Endothelial cell of umbilical vein (primary cell): ENCODE measurements around the gene POMGNT2. TPM values are rescaled to one million over a fixed set of nuclear protein-coding genes. Genes with fewer than 3 reads are reported as not detected.

Source experiments
- BruUV-seq: library from RNA; stranded (reverse); fragments of 400-500 nt; replicated peaks from 2 replicates; lab custom pipeline; 2021; lab: Mats Ljungman, UMichigan
- CTCF ChIA-PET: fragments of 300-600, 350-600 bp; sonication (Branson Sonifier 250); formaldehyde crosslinking; loops from one replicate; lab custom pipeline; 2021; ENCODE audit warnings: antibody characterized with exemption, inconsistent platforms; lab: Charles Lee
- POLR2A ChIA-PET: fragments of 300-600, 350-600 bp; sonication (Branson Sonifier 250); formaldehyde crosslinking; loops from one replicate; lab custom pipeline; 2021; ENCODE audit warnings: antibody characterized with exemption, inconsistent platforms; lab: Charles Lee
- DNase-seq: peaks from one replicate; pipeline ENCODE4 v3.0.0-alpha.2; 2011; ENCODE audit warnings: low read depth, low spot score
- FAIRE-seq: peaks from 2 replicates; lab custom pipeline; 2011; peaks lifted over from hg19 to GRCh38; lab: Jason Lieb, UNC
- H2AFZ ChIP-seq: 2 replicates; pipeline ENCODE4 v1.6.0; 2012; ENCODE audit warnings: low read depth, low read length, control low read depth, inconsistent platforms
- H3K27ac ChIP-seq: 2 replicates; pipeline ENCODE4 v1.5.1; 2011; ENCODE audit warnings: low read depth, mild to moderate bottlenecking, control low read depth, low read length, moderate library complexity; ENCODE audit not compliant: insufficient read depth
- H3K27me3 ChIP-seq, 2 experiments: 2 replicates each; pipeline versions ENCODE4 v1.6.0 to v1.6.1; 2011; ENCODE audit warnings: low read length in 2 of 2, mixed read lengths in 1 of 2; ENCODE audit not compliant: control insufficient read depth in 2 of 2, insufficient read depth in 2 of 2
- H3K36me3 ChIP-seq, 2 experiments: 2 replicates in 1 of 2; 3 replicates in 1 of 2; pipeline ENCODE4 v1.5.1; 2011; ENCODE audit warnings: low read length in 2 of 2, mild to moderate bottlenecking in 1 of 2, moderate library complexity in 1 of 2; ENCODE audit not compliant: control insufficient read depth in 2 of 2, insufficient read depth in 2 of 2; ENCODE audit errors: extremely low read depth in 1 of 2
- H3K4me1 ChIP-seq: 3 replicates; pipeline ENCODE4 v1.5.1; 2011; ENCODE audit warnings: mild to moderate bottlenecking, low read length; ENCODE audit not compliant: control insufficient read depth, insufficient read depth; ENCODE audit errors: extremely low read depth
- H3K4me2 ChIP-seq: 2 replicates; pipeline ENCODE4 v1.6.1; 2011; ENCODE audit warnings: low read length, control low read depth, mixed read lengths; ENCODE audit not compliant: insufficient read depth
- H3K4me3 ChIP-seq, 3 experiments: fragments of 200-600 bp in 1 of 3; sonication (generic), shearing (Covaris generic) in 1 of 3; replicated peaks in 1 of 3; 2 replicates each; pipeline ENCODE4 v1.5.1; 2011 to 2016; ENCODE audit warnings: control low read depth in 3 of 3, low read length in 3 of 3, mild to moderate bottlenecking in 2 of 3, inconsistent platforms in 1 of 3, low read depth in 1 of 3, moderate library complexity in 1 of 3; ENCODE audit not compliant: insufficient read depth in 1 of 3
- H3K79me2 ChIP-seq: 2 replicates; pipeline ENCODE4 v1.6.0; 2012; ENCODE audit warnings: low read length, inconsistent platforms; ENCODE audit not compliant: control insufficient read depth, insufficient read depth
- H3K9ac ChIP-seq: replicated peaks from 2 replicates; pipeline ENCODE3; 2011; ENCODE audit warnings: low read length, control low read depth; ENCODE audit not compliant: insufficient read depth; ENCODE audit errors: extremely low read depth
- H3K9me1 ChIP-seq: replicated peaks from 3 replicates; pipeline ENCODE4 v1.6.0; 2011; ENCODE audit warnings: mild to moderate bottlenecking, low read length; ENCODE audit not compliant: control insufficient read depth, insufficient read depth; ENCODE audit errors: extremely low read depth
- H3K9me3 ChIP-seq: replicated peaks from 2 replicates; pipeline ENCODE4 v1.5.1; 2012; ENCODE audit warnings: low read length, inconsistent platforms; ENCODE audit not compliant: control insufficient read depth, insufficient read depth
- H4K20me1 ChIP-seq: replicated peaks from 2 replicates; pipeline ENCODE3; 2011; ENCODE audit warnings: mild to moderate bottlenecking, low read length; ENCODE audit not compliant: control insufficient read depth, insufficient read depth; ENCODE audit errors: extremely low read depth
- CTCF ChIP-seq, 2 donors: IDR thresholded peaks; 1 replicate in 1 of 2; 2 replicates in 1 of 2; pipeline ENCODE4 v1.5.1; 2011; ENCODE audit warnings: low read length in 2 of 2, mild to moderate bottlenecking in 2 of 2, moderate library complexity in 2 of 2, control low read depth in 1 of 2, inconsistent platforms in 1 of 2, low read depth in 1 of 2; ENCODE audit not compliant: insufficient read depth in 1 of 2; ENCODE audit errors: extremely low read depth in 1 of 2
- EZH2 ChIP-seq: IDR thresholded peaks from 2 replicates; pipeline ENCODE4 v1.6.1; 2012; ENCODE audit warnings: borderline replicate concordance, low read depth, mild to moderate bottlenecking, moderate library complexity, low read length, inconsistent platforms; ENCODE audit not compliant: severe bottlenecking
- FOS ChIP-seq: IDR thresholded peaks from 2 replicates; pipeline ENCODE4 v1.6.1; 2011; ENCODE audit warnings: mild to moderate bottlenecking, low read length, moderate library complexity, borderline replicate concordance; ENCODE audit not compliant: insufficient read depth
- GATA2 ChIP-seq: IDR thresholded peaks from 2 replicates; pipeline ENCODE4 v1.7.0; 2011; ENCODE audit warnings: low read depth, mild to moderate bottlenecking, moderate library complexity, mixed read lengths, low read length; ENCODE audit not compliant: insufficient read length, insufficient read depth
- JUN ChIP-seq: IDR thresholded peaks from 2 replicates; pipeline ENCODE4 v1.6.1; 2011; ENCODE audit warnings: borderline replicate concordance, low read depth; ENCODE audit not compliant: insufficient read length, insufficient read depth
- MAX ChIP-seq: IDR thresholded peaks from 2 replicates; pipeline ENCODE4 v1.6.1; 2011; ENCODE audit not compliant: insufficient read depth, insufficient read length
- MYC ChIP-seq: IDR thresholded peaks from one replicate; pipeline ENCODE4 v1.6.1; 2011; ENCODE audit warnings: mild to moderate bottlenecking, low read depth, low read length
- POLR2A ChIP-seq: IDR thresholded peaks from 2 replicates; pipeline ENCODE4 v1.6.1; 2012; ENCODE audit warnings: low read depth, mild to moderate bottlenecking, control low read depth, low read length
- POLR2AphosphoS5 ChIP-seq: IDR thresholded peaks from 2 replicates; pipeline ENCODE4 v1.6.1; 2012; ENCODE audit warnings: low read depth, mild to moderate bottlenecking, control low read depth, low read length, moderate library complexity; ENCODE audit not compliant: insufficient read depth
- dilution Hi-C: fragments of 300-500 bp; cut with MboI; formaldehyde crosslinking; loops from one replicate; pipeline ENCODE4 v1.15.0; 2019; ENCODE audit warnings: low sequenced_read_pairs; ENCODE audit not compliant: extremely low pct_ligation_motif_present
- intact Hi-C: fragments of 100-400 bp; cut with micrococcal nuclease; formaldehyde crosslinking; loops from one replicate; pipeline ENCODE4 v1.10.0; 2022
- polyA plus RNA-seq, 4 experiments: library from polyadenylated mRNA; depleted of rRNA in 3 of 4; stranded (reverse) in 3 of 4; unstranded in 1 of 4; fragments of >200 nt; gene quantifications; 2 replicates each; pipeline versions ENCODE4 v1.2.1 to v1.2.3, GENCODE V29; 2011 to 2012; ENCODE audit warnings: missing spikeins in 1 of 4
- total RNA-seq: library from RNA; stranded (reverse); gene quantifications from 2 replicates; pipeline ENCODE4 v1.2.3, GENCODE V29; 2021

POMGNT2 gene
- total and polyA plus RNA-seq, 2 donors (not counting 3 experiments of a cell fraction or from before 2014, with no cell fraction given) = 6.4 to 16.3 TPM

- Histone ChIP-seq H3K36me3 (no peaks in the 10 kb centered on the region), H3K4me1 (no peaks in the 10 kb centered on the region), H4K20me1 (no peaks in the 10 kb centered on the region), H3K4me2 (no peak overlapping the region), H3K4me3 (no peak overlapping the region), H3K9ac (no peak overlapping the region), H3K27ac (no peak overlapping the region), H3K9me1 (no peaks in the 10 kb centered on the region), H3K27me3 (peaks cover 4 to 8% of the 10 kb centered on the region in 2 experiments), H3K9me3 (no peaks in the 10 kb centered on the region), H2AFZ (no peak overlapping the region), H3K79me2 (no peaks in the 10 kb centered on the region)
- no TSS peak for BruUV-seq
- CTCF ChIA-PET = no interaction called here
- FAIRE-seq (no peak), DNase-seq (no peak)
- TF ChIP-seq POLR2AphosphoS5 = no peak
- no peak for TF ChIP-seq POLR2A
- TF ChIP-seq EZH2 = no peak
- TF ChIP-seq MAX = no peak
- TF ChIP-seq CTCF (IDR thresholded peaks at IDR 0.05; ENCODE audit: extremely low read depth in 1 of 2, insufficient read depth in 1 of 2, low read depth in 1 of 2, low read length in 2 of 2) = no peak
- TF ChIP-seq GATA2 = no peak
- no peak for TF ChIP-seq MYC
- TF ChIP-seq FOS = no peak
- no peak for TF ChIP-seq JUN
- intact Hi-C loops (no loop called here), dilution Hi-C loops (no loop called here)
- POLR2A ChIA-PET = no interaction called here
Measured at GRCh38 chr3:43054754-43055153, 51.1 kb downstream of the POMGNT2 start.
